OCI-LY1 (cell line): Measurements from ENCODE around the gene NECAP2.
"Not testable (repeated sequence)": the region's sequence is repeated elsewhere in the genome, so short reads cannot be mapped to it uniquely, and the experiment has no call there.

Source experiments
- EZH2 ChIP-seq: fragments of 200-600 bp; sonication (generic), shearing (Covaris generic); IDR thresholded peaks from 2 replicates; pipeline ENCODE4 v1.8.0; 2017; ENCODE audit warnings: borderline replicate concordance, mixed run types, mild to moderate bottlenecking, antibody characterized with exemption, low read length, moderate library complexity, mixed read lengths
- TF ChIP-seq, protein P1 (sequence below): fragments of 200-600 bp; sonication (generic), shearing (Covaris generic); IDR thresholded peaks from 2 replicates; pipeline ENCODE4 v1.5.1; 2017; ENCODE audit warnings: mild to moderate bottlenecking, antibody characterized with exemption, low read length, moderate library complexity, mixed read lengths

DNA sequence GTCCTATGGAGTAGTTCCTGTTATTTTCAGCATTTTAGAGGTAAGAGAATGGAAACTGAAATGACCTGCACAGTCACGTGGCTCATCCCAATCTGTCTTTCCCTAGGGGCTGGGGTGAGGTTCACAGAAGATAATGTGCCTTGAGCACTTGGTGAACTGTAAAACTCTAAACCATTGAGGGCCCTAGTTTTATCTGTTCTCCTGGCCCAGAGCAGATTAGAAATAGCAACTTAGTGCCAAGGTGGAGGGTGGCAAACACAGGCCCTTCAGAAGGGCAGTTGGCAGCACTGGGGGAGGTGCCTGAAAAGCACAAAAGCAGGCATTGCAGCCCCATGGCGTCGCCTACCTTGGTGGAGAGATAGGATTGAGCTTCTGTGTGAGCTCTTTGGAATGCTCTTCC is 14.4 kb downstream of the NECAP2 start:
- TF ChIP-seq, protein P1, sequence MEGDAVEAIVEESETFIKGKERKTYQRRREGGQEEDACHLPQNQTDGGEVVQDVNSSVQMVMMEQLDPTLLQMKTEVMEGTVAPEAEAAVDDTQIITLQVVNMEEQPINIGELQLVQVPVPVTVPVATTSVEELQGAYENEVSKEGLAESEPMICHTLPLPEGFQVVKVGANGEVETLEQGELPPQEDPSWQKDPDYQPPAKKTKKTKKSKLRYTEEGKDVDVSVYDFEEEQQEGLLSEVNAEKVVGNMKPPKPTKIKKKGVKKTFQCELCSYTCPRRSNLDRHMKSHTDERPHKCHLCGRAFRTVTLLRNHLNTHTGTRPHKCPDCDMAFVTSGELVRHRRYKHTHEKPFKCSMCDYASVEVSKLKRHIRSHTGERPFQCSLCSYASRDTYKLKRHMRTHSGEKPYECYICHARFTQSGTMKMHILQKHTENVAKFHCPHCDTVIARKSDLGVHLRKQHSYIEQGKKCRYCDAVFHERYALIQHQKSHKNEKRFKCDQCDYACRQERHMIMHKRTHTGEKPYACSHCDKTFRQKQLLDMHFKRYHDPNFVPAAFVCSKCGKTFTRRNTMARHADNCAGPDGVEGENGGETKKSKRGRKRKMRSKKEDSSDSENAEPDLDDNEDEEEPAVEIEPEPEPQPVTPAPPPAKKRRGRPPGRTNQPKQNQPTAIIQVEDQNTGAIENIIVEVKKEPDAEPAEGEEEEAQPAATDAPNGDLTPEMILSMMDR = not testable (repeated sequence)
- TF ChIP-seq EZH2 = not testable (repeated sequence)
